GM18858 (cell line): ENCODE results near the gene SHISA7.

Experiments used
- ATAC-seq: cut with Tn5 transposase; IDR thresholded peaks from one replicate; pipeline ENCODE4 v1.9.1; 2021; ENCODE audit not compliant: unreplicated experiment

SHISA7 gene

DNA sequence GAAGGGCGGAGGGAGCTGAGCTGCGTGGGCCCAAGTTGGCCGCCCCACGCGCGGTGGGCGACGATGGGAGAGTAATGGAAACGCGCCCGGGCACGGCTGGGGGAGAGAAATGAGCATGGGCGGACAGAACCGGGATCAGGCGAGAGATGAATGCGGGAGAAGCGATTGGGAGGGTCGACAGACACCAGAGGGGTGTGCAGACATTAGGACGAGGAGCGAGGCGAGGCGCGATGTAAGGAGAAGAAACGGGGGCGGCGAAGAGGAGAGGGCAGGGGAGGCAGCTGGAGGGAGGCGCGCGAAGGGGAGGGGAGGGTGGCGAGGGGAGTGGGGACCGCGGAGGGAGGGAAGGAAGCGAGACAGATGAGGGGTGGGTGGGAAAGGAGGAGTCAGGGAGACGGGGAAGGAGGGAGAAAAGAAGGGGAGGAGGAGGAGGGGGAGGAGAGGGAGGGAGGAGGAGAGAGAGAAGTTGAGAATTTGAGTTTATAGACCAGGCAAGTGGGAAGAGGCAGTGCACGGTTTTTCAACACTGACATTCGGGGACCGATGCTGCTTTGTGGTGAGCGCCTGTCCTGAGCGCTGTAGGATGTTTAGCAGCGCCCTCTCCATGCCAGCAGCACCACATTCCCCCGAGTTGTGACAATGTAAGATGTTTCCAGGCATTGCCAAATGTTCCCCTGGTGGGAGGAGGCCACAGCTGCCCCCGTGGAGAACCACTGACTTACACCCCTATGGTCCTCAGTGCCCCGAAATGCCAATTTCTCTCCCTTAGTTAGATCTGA, at the start of gene SHISA7:
Gene SHISA7 (minus strand): TSS at position 256 of the 779 bp plus-strand sequence. CDS start 437 bp downstream, outside the sequence.
- no peak for ATAC-seq

GRCh38 chr19:55492362-55492944, 49.4 kb upstream of the SHISA7 start:
- no peak for ATAC-seq

DNA sequence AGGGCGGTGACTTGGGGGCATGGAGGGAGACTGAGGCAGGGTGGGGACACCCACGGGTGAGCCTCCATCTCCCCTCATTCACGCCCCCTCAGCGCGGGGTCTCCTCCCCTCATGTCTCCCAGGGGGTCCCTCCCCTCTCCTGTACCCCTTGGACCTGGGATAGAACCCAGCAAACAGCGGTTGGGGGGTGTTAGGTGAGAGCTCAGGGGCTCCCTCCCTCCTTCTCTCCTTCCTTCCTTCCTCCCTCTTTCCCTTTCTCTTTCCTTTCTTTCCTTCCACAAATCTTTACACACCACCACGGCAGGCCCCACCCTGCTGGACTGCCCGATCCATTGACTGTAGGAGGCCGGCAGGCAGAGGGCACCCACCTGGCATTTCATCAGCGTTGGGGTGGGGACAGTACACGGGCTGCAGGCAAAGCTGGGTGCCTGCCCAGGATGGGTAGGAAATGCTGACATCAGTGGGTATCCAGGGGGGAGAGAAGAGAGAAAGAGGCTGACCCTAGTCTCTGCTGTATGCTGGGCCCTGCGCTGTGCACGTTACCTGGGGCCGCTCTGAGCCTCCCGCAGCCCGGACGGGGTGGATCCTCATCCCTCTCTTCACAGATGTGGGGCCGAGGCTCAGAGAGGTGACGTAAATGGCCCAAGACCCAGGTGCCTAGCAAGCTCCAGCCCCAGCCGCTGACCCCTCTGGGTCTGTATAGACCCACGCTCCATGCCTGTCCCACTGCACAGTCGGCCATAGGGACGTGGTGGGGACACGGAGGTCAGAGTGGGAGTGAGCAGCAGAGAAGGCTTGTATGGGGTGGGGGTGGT, 48.7 kb upstream of the SHISA7 start:
- no peak for ATAC-seq

DNA sequence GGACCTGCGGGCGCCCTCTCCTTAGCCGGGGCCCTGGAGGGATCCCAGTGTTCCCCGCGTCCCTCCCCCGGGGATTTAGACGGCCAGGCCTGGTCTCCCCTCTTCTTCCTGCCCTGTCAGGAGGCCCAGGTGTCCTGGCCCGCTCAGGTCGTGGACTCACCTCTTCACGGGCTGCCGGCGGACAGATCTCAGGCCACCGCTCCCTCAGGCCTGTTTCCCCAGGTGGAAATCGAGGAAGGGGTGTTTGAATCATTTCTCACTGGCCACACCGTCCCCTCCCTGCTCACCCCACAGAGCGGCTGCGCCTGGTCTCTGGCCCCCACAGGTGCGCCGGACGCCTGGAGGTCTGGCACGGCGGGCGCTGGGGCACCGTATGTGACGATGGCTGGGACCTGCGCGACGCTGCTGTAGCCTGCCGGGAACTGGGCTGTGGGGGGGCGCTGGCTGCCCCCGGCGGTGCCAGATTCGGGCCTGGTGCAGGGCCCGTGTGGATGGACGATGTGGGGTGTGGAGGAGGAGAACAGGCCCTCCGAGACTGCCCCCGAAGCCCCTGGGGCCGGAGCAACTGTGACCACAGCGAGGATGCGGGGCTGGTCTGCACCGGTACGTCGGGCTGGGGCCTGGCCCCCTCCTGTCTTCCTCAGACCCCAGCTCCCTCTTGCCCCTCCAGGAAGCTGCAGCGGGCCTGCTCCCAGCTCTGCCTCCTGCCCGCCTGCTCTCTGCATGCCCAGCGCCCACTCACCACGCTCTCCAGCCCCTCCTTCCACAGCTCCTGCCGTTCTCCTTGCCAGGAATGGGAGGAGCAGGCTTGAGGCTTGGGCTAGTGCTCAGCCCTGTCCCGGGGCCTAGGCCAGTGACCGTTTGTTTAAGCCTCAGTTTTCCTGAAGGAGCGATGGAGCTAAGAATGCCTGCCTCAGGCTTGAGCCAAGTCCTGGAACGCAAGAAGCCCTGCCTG, 47.7 kb upstream of the SHISA7 start:
- ATAC-seq = no peak

DNA sequence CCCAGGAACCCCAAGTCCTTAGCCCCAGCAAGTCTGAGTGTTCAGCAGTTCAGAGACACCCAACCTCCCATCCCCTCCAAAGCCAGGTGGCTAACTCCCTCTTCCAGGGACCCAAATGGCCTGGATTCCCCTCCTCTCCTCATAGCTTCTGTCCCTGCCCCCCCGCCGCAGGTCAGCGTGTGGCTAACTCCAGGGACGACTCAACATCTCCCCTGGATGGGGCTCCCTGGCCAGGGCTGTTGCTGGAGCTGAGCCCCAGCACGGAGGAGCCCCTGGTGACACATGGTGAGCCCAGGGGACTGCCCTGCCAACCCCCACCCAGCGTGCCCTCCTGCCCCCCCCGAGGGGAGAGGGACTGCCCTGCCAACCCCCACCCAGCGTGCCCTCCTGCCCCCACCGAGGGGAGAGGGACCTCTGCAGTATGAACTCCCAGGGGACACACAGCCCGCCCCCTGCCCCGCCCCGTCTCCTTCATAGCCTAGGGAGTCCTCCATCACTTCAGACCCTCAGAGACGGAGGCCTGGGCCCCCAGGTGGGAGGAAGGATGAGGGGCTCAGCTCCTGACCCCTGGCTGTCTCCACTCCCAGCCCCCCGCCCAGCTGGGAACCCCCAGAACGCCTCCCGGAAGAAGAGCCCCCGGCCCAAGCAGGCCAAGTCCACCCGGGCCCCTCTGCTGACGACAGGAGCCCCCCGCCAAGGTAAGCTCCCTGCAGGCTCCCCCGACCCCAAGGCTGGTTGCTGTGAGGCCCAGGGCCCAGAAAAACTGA, 46.8 kb upstream of the SHISA7 start:
- ATAC-seq = no peak

- no peak for ATAC-seq
These were observed 46.0 kb upstream of the SHISA7 start for GRCh38 chr19:55488986-55489710.

GRCh38 chr19:55487924-55488687, 45.0 kb upstream of the SHISA7 start, which contains the start of gene SSC5D:
TSS of gene SSC5D (plus strand) at chr19:55488436. CDS start at chr19:55488590, 154 bp downstream.
- no peak for ATAC-seq

- ATAC-seq = no peak
These were observed 44.1 kb upstream of the SHISA7 start for GRCh38 chr19:55486971-55487923.

DNA sequence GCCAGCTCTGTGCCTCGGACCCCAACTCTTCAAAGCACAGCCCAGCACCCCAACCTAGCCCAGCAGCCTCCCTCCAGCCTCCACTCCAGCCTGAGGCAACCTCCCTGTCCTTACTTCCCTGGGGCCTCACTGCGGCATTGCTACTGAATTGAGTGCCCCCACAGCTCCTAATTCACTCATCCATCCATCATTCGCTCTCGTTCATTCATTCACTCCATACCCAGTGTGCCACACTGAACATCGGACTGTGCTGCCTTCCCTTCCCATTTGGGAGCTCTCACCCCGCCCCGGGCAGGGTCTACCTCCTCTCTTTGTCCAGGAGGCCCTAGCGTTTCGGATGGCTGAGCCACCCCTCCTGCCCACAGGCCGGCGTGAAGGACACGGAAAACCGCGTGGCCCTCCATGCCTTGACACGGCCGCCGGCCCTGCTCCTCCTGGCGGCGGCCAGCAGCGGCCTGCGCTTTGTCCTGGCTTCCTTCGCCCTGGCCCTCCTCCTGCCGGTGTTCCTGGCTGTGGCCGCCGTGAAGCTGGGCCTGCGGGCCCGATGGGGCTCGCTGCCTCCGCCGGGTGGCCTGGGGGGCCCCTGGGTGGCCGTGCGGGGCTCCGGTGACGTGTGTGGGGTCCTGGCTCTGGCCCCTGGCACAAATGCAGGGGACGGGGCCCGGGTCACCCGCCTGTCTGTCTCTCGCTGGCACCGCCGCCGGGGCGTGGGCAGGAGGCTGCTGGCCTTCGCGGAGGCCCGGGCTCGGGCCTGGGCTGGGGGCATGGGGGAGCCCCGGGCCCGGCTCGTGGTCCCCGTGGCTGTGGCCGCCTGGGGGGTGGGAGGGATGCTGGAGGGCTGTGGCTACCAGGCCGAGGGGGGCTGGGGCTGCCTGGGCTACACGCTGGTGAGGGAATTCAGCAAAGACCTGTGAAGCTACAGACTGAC, 43.2 kb upstream of the SHISA7 start:
- no peak for ATAC-seq

- no peak for ATAC-seq
These were observed 42.4 kb upstream of the SHISA7 start for GRCh38 chr19:55485439-55486011.

GRCh38 chr19:55484593-55485438, 41.7 kb upstream of the SHISA7 start, which contains the start of gene NAT14:
TSS of gene NAT14 (plus strand) at chr19:55485188. CDS start at chr19:55485709, 521 bp downstream.
- ATAC-seq = no peak

GRCh38 chr19:55483706-55484592, 40.8 kb upstream of the SHISA7 start:
- no peak for ATAC-seq

DNA sequence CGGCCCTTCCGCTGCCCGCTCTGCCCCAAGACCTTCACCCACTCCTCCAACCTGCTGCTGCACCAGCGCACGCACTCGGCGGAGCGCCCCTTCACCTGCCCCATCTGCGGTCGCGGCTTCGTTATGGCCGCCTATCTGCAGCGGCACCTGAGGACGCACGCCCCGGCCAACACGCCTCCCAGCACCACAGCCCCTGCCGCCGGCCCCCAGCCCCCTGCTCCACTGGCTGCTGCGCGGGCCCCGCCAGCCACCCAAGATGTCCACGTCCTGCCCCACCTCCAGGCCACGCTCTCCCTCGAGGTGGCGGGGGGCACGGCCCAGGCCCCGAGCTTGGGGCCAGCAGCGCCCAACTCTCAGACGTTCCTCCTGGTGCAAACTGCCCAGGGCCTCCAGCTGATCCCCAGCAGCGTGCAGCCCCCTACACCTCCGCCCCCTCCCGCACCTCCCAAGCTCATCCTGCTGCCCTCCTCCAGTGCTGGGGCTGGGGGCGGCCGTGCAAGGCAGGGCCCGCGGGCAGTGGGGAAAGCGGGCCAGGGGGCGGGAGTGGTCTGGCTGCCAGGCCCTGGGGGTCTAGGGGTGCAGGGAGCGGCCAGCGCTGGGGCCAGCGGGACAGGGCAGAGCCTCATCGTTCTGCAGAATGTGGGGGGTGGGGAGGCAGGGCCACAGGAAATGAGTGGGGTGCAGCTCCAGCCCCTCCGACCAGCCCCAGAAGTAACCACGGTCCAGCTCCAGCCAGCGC, 40.0 kb upstream of the SHISA7 start:
- ATAC-seq = no peak
